H9 (cell line): ENCODE measurements around the gene CCL17. TPM values are rescaled to one million over a fixed set of nuclear protein-coding genes. Genes with fewer than 3 reads are reported as not detected.

Experiments
- DNase-seq: peaks from one replicate; pipeline ENCODE4 v3.0.0-alpha.2; 2017
- H2AFZ ChIP-seq: one replicate; pipeline ENCODE4 v1.6.1; 2013; ENCODE audit warnings: mild to moderate bottlenecking, low read length, control low read depth, moderate library complexity
- H2AK5ac ChIP-seq: 2 replicates; pipeline ENCODE4 v1.6.1; 2013; ENCODE audit warnings: low read length, control low read depth, mixed read lengths; ENCODE audit not compliant: insufficient read length
- H2BK120ac ChIP-seq: one replicate; pipeline ENCODE4 v1.6.1; 2013; ENCODE audit warnings: low read depth, mild to moderate bottlenecking, low read length, control low read depth, inconsistent platforms; ENCODE audit not compliant: poor library complexity, severe bottlenecking
- H2BK12ac ChIP-seq: 2 replicates; pipeline ENCODE4 v1.6.1; 2013; ENCODE audit warnings: low read length, control low read depth, mixed read lengths, low read depth; ENCODE audit not compliant: insufficient read length
- H2BK15ac ChIP-seq: 2 replicates; pipeline ENCODE4 v1.6.1; 2013; ENCODE audit warnings: low read depth, low read length, control low read depth
- H2BK20ac ChIP-seq: one replicate; pipeline ENCODE4 v1.6.1; 2013; ENCODE audit warnings: low read depth, mild to moderate bottlenecking, low read length, control low read depth, inconsistent platforms; ENCODE audit not compliant: poor library complexity, severe bottlenecking
- H2BK5ac ChIP-seq: 2 replicates; pipeline ENCODE4 v1.6.1; 2013; ENCODE audit warnings: low read length, control low read depth, mixed read lengths; ENCODE audit not compliant: insufficient read length
- H3K14ac ChIP-seq: 2 replicates; pipeline ENCODE4 v1.6.1; 2013; ENCODE audit warnings: low read length, control low read depth; ENCODE audit not compliant: insufficient read depth
- H3K18ac ChIP-seq: 2 replicates; pipeline ENCODE4 v1.6.1; 2013; ENCODE audit warnings: low read depth, mild to moderate bottlenecking, mixed read lengths, low read length, control low read depth; ENCODE audit not compliant: insufficient read length
- H3K23ac ChIP-seq: 2 replicates; pipeline ENCODE4 v1.6.1; 2013; ENCODE audit warnings: low read length, control low read depth, mixed read lengths, low read depth; ENCODE audit not compliant: insufficient read length
- H3K23me2 ChIP-seq: 2 replicates; pipeline ENCODE4 v1.6.1; 2013; ENCODE audit warnings: low read depth, mild to moderate bottlenecking, mixed read lengths, low read length, control low read depth; ENCODE audit not compliant: insufficient read length, poor library complexity, severe bottlenecking
- H3K27ac ChIP-seq: 2 replicates; pipeline ENCODE4 v1.5.1; 2013; ENCODE audit warnings: low read length, control low read depth, mixed read lengths, low read depth; ENCODE audit not compliant: insufficient read length
- H3K27me3 ChIP-seq: 2 replicates; pipeline ENCODE4 v1.6.1; 2013; ENCODE audit warnings: low read length, control low read depth, inconsistent platforms; ENCODE audit not compliant: insufficient read depth
- H3K4ac ChIP-seq: 2 replicates; pipeline ENCODE4 v1.6.1; 2013; ENCODE audit warnings: low read depth, mild to moderate bottlenecking, control low read depth, inconsistent platforms, low read length, moderate library complexity
- H3K4me1 ChIP-seq: 2 replicates; pipeline ENCODE4 v1.6.1; 2013; ENCODE audit warnings: low read length, control low read depth, inconsistent platforms; ENCODE audit not compliant: insufficient read depth
- H3K4me2 ChIP-seq: 2 replicates; pipeline ENCODE4 v1.6.1; 2013; ENCODE audit warnings: low read length, control low read depth, mixed read lengths; ENCODE audit not compliant: insufficient read length, insufficient read depth
- H3K56ac ChIP-seq: 2 replicates; pipeline ENCODE4 v1.6.1; 2013; ENCODE audit warnings: low read depth, mild to moderate bottlenecking, mixed read lengths, low read length, control low read depth; ENCODE audit not compliant: insufficient read length
- H3K79me1 ChIP-seq: 2 replicates; pipeline ENCODE4 v1.6.1; 2013; ENCODE audit warnings: low read depth, mild to moderate bottlenecking, moderate library complexity, low read length, control low read depth, inconsistent platforms; ENCODE audit not compliant: insufficient read depth, poor library complexity, severe bottlenecking
- H3K79me2 ChIP-seq: 2 replicates; pipeline ENCODE4 v1.6.1; 2013; ENCODE audit warnings: low read length, control low read depth, inconsistent platforms; ENCODE audit not compliant: insufficient read depth
- H3K9ac ChIP-seq: 2 replicates; pipeline ENCODE4 v1.6.1; 2013; ENCODE audit warnings: low read length, control low read depth, mixed read lengths; ENCODE audit not compliant: insufficient read length; ENCODE audit errors: extremely low read depth
- H3K9me3 ChIP-seq: one replicate; pipeline ENCODE4 v1.6.1; 2013; ENCODE audit warnings: low read depth, low read length, inconsistent platforms; ENCODE audit not compliant: control insufficient read depth
- H3T11ph ChIP-seq: one replicate; pipeline ENCODE4 v1.6.1; 2013; ENCODE audit warnings: mild to moderate bottlenecking, low read length, control low read depth, inconsistent platforms
- H4K20me1 ChIP-seq: one replicate; pipeline ENCODE4 v1.6.1; 2013; ENCODE audit not compliant: control insufficient read depth, insufficient read length, insufficient read depth
- H4K5ac ChIP-seq: 2 replicates; pipeline ENCODE4 v1.6.1; 2013; ENCODE audit warnings: low read depth, mild to moderate bottlenecking, mixed read lengths, low read length, control low read depth; ENCODE audit not compliant: insufficient read length
- H4K8ac ChIP-seq: replicated peaks from 2 replicates; pipeline ENCODE4 v1.6.1; 2013; ENCODE audit warnings: low read length, control low read depth, mixed read lengths, low read depth; ENCODE audit not compliant: insufficient read length
- H4K91ac ChIP-seq: 2 replicates; pipeline ENCODE4 v1.6.1; 2013; ENCODE audit warnings: low read depth, mild to moderate bottlenecking, moderate library complexity, mixed read lengths, low read length, control low read depth; ENCODE audit not compliant: insufficient read length
- H3K27ac Mint-ChIP-seq, 3 experiments: 2 replicates in 2 of 3; 3 replicates in 1 of 3; pipeline ENCODE4 v1.8.0; 2020 to 2021; ENCODE audit warnings: mixed read lengths in 3 of 3, mild to moderate bottlenecking in 1 of 3, moderate library complexity in 1 of 3
- H3K27me3 Mint-ChIP-seq: 2 replicates; pipeline ENCODE4 v1.8.0; 2021; ENCODE audit warnings: low read depth, mild to moderate bottlenecking, moderate library complexity, mixed read lengths
- H3K36me3 Mint-ChIP-seq, 3 experiments: 2 replicates in 2 of 3; 3 replicates in 1 of 3; pipeline ENCODE4 v1.8.0; 2020 to 2021; ENCODE audit warnings: low read depth in 3 of 3, mixed read lengths in 3 of 3; ENCODE audit not compliant: insufficient read depth in 1 of 3
- H3K4me1 Mint-ChIP-seq, 2 experiments: 2 replicates each; pipeline ENCODE4 v1.8.0; 2020; ENCODE audit warnings: mixed read lengths in 2 of 2
- H3K4me3 Mint-ChIP-seq, 2 experiments: 2 replicates in 1 of 2; 3 replicates in 1 of 2; pipeline ENCODE4 v1.8.0; 2020 to 2021; ENCODE audit warnings: mild to moderate bottlenecking in 2 of 2, mixed read lengths in 2 of 2, moderate library complexity in 1 of 2
- H3K9me3 Mint-ChIP-seq, 2 experiments: 2 replicates in 1 of 2; 3 replicates in 1 of 2; pipeline ENCODE4 v1.8.0; 2020; ENCODE audit warnings: mild to moderate bottlenecking in 2 of 2, mixed read lengths in 2 of 2, moderate library complexity in 1 of 2
- CTCF ChIP-seq: fragments of 200-600 bp; sonication (generic); conservative IDR thresholded peaks from 3 replicates; pipeline ENCODE4 v1.8.0; 2021; ENCODE audit warnings: antibody characterized with exemption, mild to moderate bottlenecking
- WGBS: extraction: QIAGEN DNeasy Blood & Tissue Kit; methylation state at CpG from one replicate; pipeline ENCODE4 v1.1.7; 2013; ENCODE audit warnings: missing lambda C conversion rate, low lambda C conversion rate, mixed read lengths; ENCODE audit not compliant: insufficient read length; ENCODE audit errors: extremely low coverage; 5-methylcytosine and 5-hydroxymethylcytosine counted together
- total RNA-seq: library from RNA; stranded (reverse); gene quantifications from 2 replicates; pipeline ENCODE4 v1.2.1, GENCODE V29; 2021

The CCL17 gene
- total RNA-seq, 1 experiment from 2014 or later: not detected

- H2BK20ac ChIP-seq: no peak overlapping the region
- no peak overlapping the region for H3K4me3 Mint-ChIP-seq
- no CpG with 5 or more reads among the region's 5 CpGs for WGBS
Observed at GRCh38 chr16:57390636-57391295, 13.8 kb upstream of the CCL17 start.

More at GRCh38 chr16:57390636-57391295, 13.8 kb upstream of the CCL17 start:
- H3K23me2 ChIP-seq: no peaks in the 10 kb centered on the region
- no peak overlapping the region for H2BK12ac ChIP-seq
- H3K9ac ChIP-seq: no peak overlapping the region
- H3K79me1 ChIP-seq: no peaks in the 10 kb centered on the region
- peaks cover 2% of the 10 kb centered on the region for H4K20me1 ChIP-seq
- no peak for DNase-seq
- no peak overlapping the region for H4K8ac ChIP-seq
- TF ChIP-seq CTCF: no peak
- Mint-ChIP-seq H3K27ac (no peak overlapping the region), H3K36me3 (no peaks in the 10 kb centered on the region), H3K9me3 (peaks cover 2 to 5% of the 10 kb centered on the region in 2 experiments; a peak in 2 of 5 replicates), H3K4me1 (peaks cover 5 to 9% of the 10 kb centered on the region in 2 experiments), H3K27me3 (peaks cover 8% of the 10 kb centered on the region)
- no peak overlapping the region for H2AFZ ChIP-seq
- H3K56ac ChIP-seq: no peak overlapping the region
- H3K4me1 ChIP-seq: 0 out of 2 replicates have a peak, but pooled peaks cover 2% of the 10 kb centered on the region
- H3T11ph ChIP-seq: no peak overlapping the region
- no peaks in the 10 kb centered on the region for H3K79me2 ChIP-seq
- no peak overlapping the region for H4K91ac ChIP-seq
- H3K9me3 ChIP-seq: no peaks in the 10 kb centered on the region
- no peak overlapping the region for H3K4me2 ChIP-seq
- no peak overlapping the region for H2AK5ac ChIP-seq
- no peak overlapping the region for H3K4ac ChIP-seq
- no peak overlapping the region for H3K23ac ChIP-seq
- H2BK5ac ChIP-seq: no peak overlapping the region
- H4K5ac ChIP-seq: no peak overlapping the region
- no peaks in the 10 kb centered on the region for H3K27me3 ChIP-seq
- no peak overlapping the region for H2BK15ac ChIP-seq
- no peak overlapping the region for H3K27ac ChIP-seq
- H3K14ac ChIP-seq: no peak overlapping the region
- no peak overlapping the region for H3K18ac ChIP-seq
- H2BK120ac ChIP-seq: no peak overlapping the region
